ENCODE results near the gene CMKLR1.

CMKLR1 gene

DNA sequence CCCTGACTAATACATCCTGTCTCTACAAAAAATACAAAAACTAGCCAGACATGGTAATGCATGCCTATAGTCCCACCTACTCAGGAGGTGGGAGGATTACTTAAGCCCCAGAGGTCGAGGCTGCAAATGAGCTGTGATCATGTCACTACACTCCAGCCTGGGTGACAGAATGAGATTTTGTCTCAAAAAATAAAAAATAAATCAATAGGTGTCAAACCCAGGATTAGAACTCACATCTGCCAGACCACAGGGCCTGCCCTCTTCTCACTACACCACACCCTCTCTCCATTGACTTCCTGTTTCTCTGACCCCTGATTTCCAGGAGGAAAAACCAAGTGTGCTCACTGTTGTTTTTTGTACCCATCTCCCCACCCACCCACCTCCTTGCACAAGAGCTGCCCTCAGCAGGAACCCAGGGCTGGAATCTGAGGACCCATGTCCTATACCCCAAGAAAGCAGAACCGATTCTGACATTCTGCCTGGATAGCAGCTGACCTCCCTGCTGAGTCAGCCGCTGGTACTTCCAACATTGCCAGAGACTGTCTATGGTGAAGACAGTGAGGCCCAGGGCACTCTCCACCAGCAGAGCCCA is 6.2 kb downstream of the CMKLR1 start:
- H3K27ac ChIP-seq (ENCODE audit: low read length) = no peak overlapping the region
- no peak overlapping the region for H3K9ac ChIP-seq (ENCODE audit: low read depth, low read length)
- no peak overlapping the region for H3K4me3 ChIP-seq (ENCODE audit: low read depth in 1 of 2, low read length in 2 of 2)
- H3K9me3 ChIP-seq (ENCODE audit: insufficient read depth, low read length, severe bottlenecking) = no peaks in the 10 kb centered on the region
- H3K4me1 ChIP-seq (ENCODE audit: insufficient read depth, low read length) = no peaks in the 10 kb centered on the region
- no peak overlapping the region for H3K4me2 ChIP-seq (ENCODE audit: insufficient read depth, low read length)
- DNase-seq (no peak), ATAC-seq (ENCODE audit: insufficient read depth, low read depth) (no peak)
- no peak overlapping the region for H2AFZ ChIP-seq (ENCODE audit: low read depth, low read length)
- no peaks in the 10 kb centered on the region for H4K20me1 ChIP-seq (ENCODE audit: insufficient read depth, low read length)
- no peaks in the 10 kb centered on the region for H3K79me2 ChIP-seq (ENCODE audit: insufficient read depth, low read length)
- TF ChIP-seq, protein P1, sequence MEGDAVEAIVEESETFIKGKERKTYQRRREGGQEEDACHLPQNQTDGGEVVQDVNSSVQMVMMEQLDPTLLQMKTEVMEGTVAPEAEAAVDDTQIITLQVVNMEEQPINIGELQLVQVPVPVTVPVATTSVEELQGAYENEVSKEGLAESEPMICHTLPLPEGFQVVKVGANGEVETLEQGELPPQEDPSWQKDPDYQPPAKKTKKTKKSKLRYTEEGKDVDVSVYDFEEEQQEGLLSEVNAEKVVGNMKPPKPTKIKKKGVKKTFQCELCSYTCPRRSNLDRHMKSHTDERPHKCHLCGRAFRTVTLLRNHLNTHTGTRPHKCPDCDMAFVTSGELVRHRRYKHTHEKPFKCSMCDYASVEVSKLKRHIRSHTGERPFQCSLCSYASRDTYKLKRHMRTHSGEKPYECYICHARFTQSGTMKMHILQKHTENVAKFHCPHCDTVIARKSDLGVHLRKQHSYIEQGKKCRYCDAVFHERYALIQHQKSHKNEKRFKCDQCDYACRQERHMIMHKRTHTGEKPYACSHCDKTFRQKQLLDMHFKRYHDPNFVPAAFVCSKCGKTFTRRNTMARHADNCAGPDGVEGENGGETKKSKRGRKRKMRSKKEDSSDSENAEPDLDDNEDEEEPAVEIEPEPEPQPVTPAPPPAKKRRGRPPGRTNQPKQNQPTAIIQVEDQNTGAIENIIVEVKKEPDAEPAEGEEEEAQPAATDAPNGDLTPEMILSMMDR (IDR thresholded peaks at IDR 0.05; ENCODE audit: borderline replicate concordance, extremely low read depth, low read length, poor library complexity, severe bottlenecking) = no peak
- TF ChIP-seq EZH2 (IDR thresholded peaks at IDR 0.05; ENCODE audit: borderline replicate concordance, low read depth, low read length, severe bottlenecking) = no peak
- H3K27me3 ChIP-seq (ENCODE audit: insufficient read depth, low read length, poor library complexity) = peaks cover 3% of the 10 kb centered on the region
- H3K36me3 ChIP-seq (ENCODE audit: insufficient read depth, low read length) = no peaks in the 10 kb centered on the region

DNA sequence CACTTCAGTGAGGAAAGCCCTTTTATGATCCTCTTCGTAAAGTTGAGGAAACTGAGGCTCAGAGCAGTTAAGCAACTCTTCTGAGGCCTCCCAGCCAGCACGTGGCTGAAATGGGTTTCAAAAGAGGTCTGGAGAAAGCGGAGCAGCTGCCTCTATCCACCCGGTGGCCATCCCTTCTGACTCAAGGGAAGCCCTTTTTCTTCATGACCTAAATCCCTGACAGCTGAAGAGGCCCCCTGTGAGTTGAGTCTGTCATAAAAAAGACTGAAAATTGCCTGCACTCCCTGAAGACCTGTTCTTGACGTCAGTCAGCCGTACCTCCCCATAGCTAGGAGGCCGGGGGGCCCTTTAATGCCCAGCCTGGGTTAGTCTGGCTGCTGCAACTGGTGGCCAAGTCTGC is 10.7 kb downstream of the CMKLR1 start:
- DNase-seq (no peak), ATAC-seq (ENCODE audit: insufficient read depth, low read depth) (no peak)
- no peaks in the 10 kb centered on the region for H3K9me3 ChIP-seq (ENCODE audit: insufficient read depth, low read length, severe bottlenecking)
- no peak overlapping the region for H3K4me2 ChIP-seq (ENCODE audit: insufficient read depth, low read length)
- no peaks in the 10 kb centered on the region for H3K79me2 ChIP-seq (ENCODE audit: insufficient read depth, low read length)
- TF ChIP-seq, protein P1 (IDR thresholded peaks at IDR 0.05; ENCODE audit: borderline replicate concordance, extremely low read depth, low read length, poor library complexity, severe bottlenecking) = no peak
- TF ChIP-seq EZH2 (IDR thresholded peaks at IDR 0.05; ENCODE audit: borderline replicate concordance, low read depth, low read length, severe bottlenecking) = no peak
- no peaks in the 10 kb centered on the region for H3K27me3 ChIP-seq (ENCODE audit: insufficient read depth, low read length, poor library complexity)
- no peak overlapping the region for H2AFZ ChIP-seq (ENCODE audit: low read depth, low read length)
- no peaks in the 10 kb centered on the region for H3K4me1 ChIP-seq (ENCODE audit: insufficient read depth, low read length)
- H3K9ac ChIP-seq (ENCODE audit: low read depth, low read length) = no peak overlapping the region
- H3K27ac ChIP-seq (ENCODE audit: low read length) = no peak overlapping the region
- H4K20me1 ChIP-seq (ENCODE audit: insufficient read depth, low read length) = no peaks in the 10 kb centered on the region
- H3K4me3 ChIP-seq (ENCODE audit: low read depth in 1 of 2, low read length in 2 of 2) = no peak overlapping the region
- no peaks in the 10 kb centered on the region for H3K36me3 ChIP-seq (ENCODE audit: insufficient read depth, low read length)

DNA sequence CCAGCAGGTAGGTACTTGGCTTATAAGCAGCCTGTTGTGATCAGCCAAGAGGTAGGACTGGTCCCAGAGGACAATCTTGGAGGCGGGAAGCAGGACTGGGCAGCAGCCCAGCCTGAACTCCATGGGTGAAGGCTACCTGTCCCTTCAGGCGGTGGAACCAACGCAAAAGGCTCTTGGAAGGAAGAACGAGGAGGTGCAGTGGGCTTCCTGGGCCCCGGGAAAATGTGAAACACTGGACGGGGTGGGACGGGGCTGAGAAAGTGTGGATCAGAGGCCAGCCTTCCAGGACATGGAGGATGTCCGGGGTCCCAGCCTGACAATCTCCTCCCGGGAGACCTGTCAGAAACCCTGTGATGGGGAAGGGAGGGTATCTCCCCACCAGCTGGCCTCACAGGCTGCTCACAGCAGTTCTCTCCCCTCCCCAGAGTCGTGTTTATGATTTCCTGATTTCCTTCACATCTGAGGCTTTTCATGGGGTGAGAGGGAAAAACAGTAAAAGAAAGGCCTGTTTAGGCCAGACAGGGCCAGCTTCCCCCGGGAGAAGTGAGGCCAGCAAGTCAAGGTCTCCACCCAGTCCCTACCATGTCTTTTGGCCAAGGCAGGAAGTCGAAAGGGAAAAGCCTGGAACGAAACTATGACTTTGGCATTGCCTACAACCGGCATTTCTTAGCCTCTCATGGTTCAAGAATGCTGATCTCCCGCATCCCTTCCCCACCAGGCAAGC is 11.3 kb downstream of the CMKLR1 start:
- H3K27ac ChIP-seq (ENCODE audit: low read length) = no peak overlapping the region
- no peak for TF ChIP-seq EZH2 (IDR thresholded peaks at IDR 0.05; ENCODE audit: borderline replicate concordance, low read depth, low read length, severe bottlenecking)
- TF ChIP-seq, protein P1 (IDR thresholded peaks at IDR 0.05; ENCODE audit: borderline replicate concordance, extremely low read depth, low read length, poor library complexity, severe bottlenecking) = no peak
- ATAC-seq (ENCODE audit: insufficient read depth, low read depth) (no peak), DNase-seq (no peak)
- no peaks in the 10 kb centered on the region for H3K79me2 ChIP-seq (ENCODE audit: insufficient read depth, low read length)
- no peaks in the 10 kb centered on the region for H3K4me1 ChIP-seq (ENCODE audit: insufficient read depth, low read length)
- no peaks in the 10 kb centered on the region for H3K9me3 ChIP-seq (ENCODE audit: insufficient read depth, low read length, severe bottlenecking)
- H4K20me1 ChIP-seq (ENCODE audit: insufficient read depth, low read length) = no peaks in the 10 kb centered on the region
- no peak overlapping the region for H3K4me2 ChIP-seq (ENCODE audit: insufficient read depth, low read length)
- no peak overlapping the region for H3K9ac ChIP-seq (ENCODE audit: low read depth, low read length)
- H3K27me3 ChIP-seq (ENCODE audit: insufficient read depth, low read length, poor library complexity) = no peaks in the 10 kb centered on the region
- H3K36me3 ChIP-seq (ENCODE audit: insufficient read depth, low read length) = no peaks in the 10 kb centered on the region
- no peak overlapping the region for H3K4me3 ChIP-seq (ENCODE audit: low read depth in 1 of 2, low read length in 2 of 2)
- no peak overlapping the region for H2AFZ ChIP-seq (ENCODE audit: low read depth, low read length)

Measured in DND-41 (cell line).